Tibial nerve (tissue), 4 donors: ENCODE measurements around the gene BPIFB2. TPM values are rescaled to one million over a fixed set of nuclear protein-coding genes. Genes with fewer than 3 reads are reported as not detected.

Experiments
- DNase-seq, 2 donors: peaks; one replicate each; pipeline ENCODE4 v3.0.0-alpha.2; 2019; ENCODE audit warnings: low spot score in 2 of 2
- H3K27ac ChIP-seq, 4 donors: fragments of 200-600 bp; sonication (generic) in 3 of 4; one replicate each; pipeline ENCODE4 v1.5.1; 2017 to 2019; ENCODE audit warnings: mild to moderate bottlenecking in 1 of 4
- H3K27me3 ChIP-seq, 2 donors: fragments of 200-600 bp; sonication (generic) in 1 of 2; one replicate each; pipeline versions ENCODE4 v1.5.1 to v1.6.0; 2017 to 2019
- H3K36me3 ChIP-seq, 3 donors: fragments of 200-600 bp; sonication (generic); one replicate each; pipeline ENCODE4 v1.5.1; 2018 to 2019
- H3K4me1 ChIP-seq, 4 donors: fragments of 200-600 bp; sonication (generic) in 3 of 4; one replicate each; pipeline ENCODE4 v1.5.1; 2017 to 2019
- H3K4me3 ChIP-seq, 4 donors: fragments of 200-600 bp; sonication (generic) in 3 of 4; one replicate each; pipeline ENCODE4 v1.5.1; 2017 to 2019; ENCODE audit warnings: mild to moderate bottlenecking in 1 of 4, moderate library complexity in 1 of 4
- H3K9me3 ChIP-seq, 4 donors: fragments of 200-600 bp; sonication (generic) in 3 of 4; one replicate each; pipeline ENCODE4 v1.5.1; 2017 to 2019
- EP300 ChIP-seq, 2 donors: sonication (generic); formaldehyde crosslinking; IDR thresholded peaks; one replicate each; pipeline ENCODE4 v1.6.1; 2017; ENCODE audit warnings: antibody characterized with exemption in 2 of 2, mild to moderate bottlenecking in 1 of 2
- POLR2A ChIP-seq, 2 donors: fragments of 450-650 bp; IDR thresholded peaks; one replicate each; pipeline ENCODE4 v1.6.1; 2017; ENCODE audit warnings: antibody characterized with exemption in 2 of 2, mild to moderate bottlenecking in 2 of 2, moderate library complexity in 2 of 2
- WGBS, 2 donors: methylation state at CpG; one replicate each; pipeline ENCODE4 v1.1.5; 2018; 5-methylcytosine and 5-hydroxymethylcytosine counted together
- total RNA-seq, 4 donors: library from RNA; depleted of rRNA; stranded (reverse); fragments of >200 nt; gene quantifications; one replicate each; pipeline ENCODE4 v1.1.0, GENCODE V29; 2016
- TF ChIP-seq, protein P1 (sequence below), 5 experiments: fragments of 200-600 bp in 3 of 5; fragments of 450-650 bp in 2 of 5; sonication (generic) in 3 of 5; IDR thresholded peaks; one replicate each; pipeline ENCODE4 v1.5.1; 2016 to 2019; ENCODE audit warnings: antibody characterized with exemption in 5 of 5, mild to moderate bottlenecking in 3 of 5, moderate library complexity in 2 of 5

BPIFB2 gene
- total RNA-seq, 4 donors from 2014 or later = not detected

DNA sequence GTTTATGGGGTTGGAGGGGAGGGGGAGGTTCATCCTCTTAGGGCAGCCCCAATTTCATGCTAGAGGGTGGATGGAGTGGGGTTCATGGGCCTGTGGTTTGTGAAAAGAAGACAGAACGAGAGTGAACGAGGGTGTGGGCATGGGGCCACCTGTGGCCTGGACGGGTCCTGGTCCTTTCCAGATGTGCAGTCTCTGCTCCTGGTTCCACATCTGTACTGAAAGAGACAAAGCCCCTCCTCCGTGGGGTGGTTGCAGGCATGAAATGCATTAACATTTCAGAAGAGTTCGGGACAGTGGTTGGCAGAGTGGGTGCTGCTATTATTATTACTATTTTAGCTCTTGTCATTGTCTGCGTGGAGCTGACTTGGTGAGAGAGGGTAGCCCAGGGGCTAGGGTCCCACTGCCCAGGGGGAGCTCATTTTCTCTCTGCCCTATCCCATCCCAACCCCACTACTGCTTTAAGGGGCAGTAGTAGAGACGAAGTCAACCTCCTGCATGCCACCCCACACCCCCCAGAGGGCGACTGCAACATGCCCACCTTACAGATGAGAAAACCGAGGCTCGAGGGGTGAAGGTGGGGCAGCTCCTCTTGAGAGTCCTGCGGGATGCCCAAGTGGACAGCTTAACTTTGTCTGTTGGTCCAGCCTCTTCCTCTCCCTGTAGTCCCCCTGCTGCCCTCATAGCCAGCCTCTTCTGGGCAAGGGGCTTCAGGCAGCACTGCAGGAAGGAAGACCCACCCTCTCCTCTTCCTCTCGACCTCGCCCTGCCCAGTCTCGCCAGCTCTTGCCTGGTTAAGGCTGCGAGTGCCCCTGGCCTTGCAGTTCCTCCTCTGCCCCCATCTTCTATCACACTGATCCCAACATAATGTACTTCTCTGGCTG lies 8.4 kb downstream of the BPIFB2 start:
- no peak for DNase-seq
- Histone ChIP-seq H3K36me3 (no peaks in the 10 kb centered on the region), H3K9me3 (no peaks in the 10 kb centered on the region), H3K27me3 (peaks cover 0 to 8% of the 10 kb centered on the region in 2 donors), H3K4me1 (no peaks in the 10 kb centered on the region), H3K27ac (no peak overlapping the region), H3K4me3 (no peak overlapping the region)
- TF ChIP-seq, protein P1, sequence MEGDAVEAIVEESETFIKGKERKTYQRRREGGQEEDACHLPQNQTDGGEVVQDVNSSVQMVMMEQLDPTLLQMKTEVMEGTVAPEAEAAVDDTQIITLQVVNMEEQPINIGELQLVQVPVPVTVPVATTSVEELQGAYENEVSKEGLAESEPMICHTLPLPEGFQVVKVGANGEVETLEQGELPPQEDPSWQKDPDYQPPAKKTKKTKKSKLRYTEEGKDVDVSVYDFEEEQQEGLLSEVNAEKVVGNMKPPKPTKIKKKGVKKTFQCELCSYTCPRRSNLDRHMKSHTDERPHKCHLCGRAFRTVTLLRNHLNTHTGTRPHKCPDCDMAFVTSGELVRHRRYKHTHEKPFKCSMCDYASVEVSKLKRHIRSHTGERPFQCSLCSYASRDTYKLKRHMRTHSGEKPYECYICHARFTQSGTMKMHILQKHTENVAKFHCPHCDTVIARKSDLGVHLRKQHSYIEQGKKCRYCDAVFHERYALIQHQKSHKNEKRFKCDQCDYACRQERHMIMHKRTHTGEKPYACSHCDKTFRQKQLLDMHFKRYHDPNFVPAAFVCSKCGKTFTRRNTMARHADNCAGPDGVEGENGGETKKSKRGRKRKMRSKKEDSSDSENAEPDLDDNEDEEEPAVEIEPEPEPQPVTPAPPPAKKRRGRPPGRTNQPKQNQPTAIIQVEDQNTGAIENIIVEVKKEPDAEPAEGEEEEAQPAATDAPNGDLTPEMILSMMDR (IDR thresholded peaks at IDR 0.05) = no peak
- no peak for TF ChIP-seq POLR2A (IDR thresholded peaks at IDR 0.05)
- TF ChIP-seq EP300 (IDR thresholded peaks at IDR 0.05) = no peak
- WGBS, 2 donors = 72 to 76% methylated on average over 14 to 15 of the region's 15 CpGs

DNA sequence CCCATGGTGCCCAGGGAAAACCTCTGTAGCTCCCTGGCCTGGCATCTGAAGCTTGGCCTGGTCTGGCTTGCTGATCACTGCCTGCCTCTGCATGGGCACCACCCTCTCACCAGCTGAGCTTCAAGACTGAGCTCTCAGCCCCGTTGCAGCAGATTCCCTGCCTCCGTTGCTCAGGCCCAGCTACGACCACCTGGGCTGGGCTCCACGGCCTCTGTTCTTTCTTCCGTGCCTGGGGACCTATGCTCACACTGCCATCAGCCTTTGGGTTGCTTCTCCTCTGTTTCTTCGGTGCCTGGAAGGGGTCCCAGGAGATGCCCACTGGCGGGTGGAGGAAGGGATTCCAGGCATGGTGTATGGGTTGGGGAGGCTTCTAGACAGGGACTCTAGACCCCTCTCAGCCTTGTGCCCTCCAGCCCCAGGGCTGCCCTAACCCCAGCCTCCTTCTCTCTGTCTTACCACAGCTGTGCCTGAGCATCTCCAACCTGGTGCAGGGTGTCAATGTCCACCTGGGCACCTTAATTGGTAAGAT lies 9.1 kb downstream of the BPIFB2 start:
- TF ChIP-seq POLR2A (IDR thresholded peaks at IDR 0.05) (no peak), EP300 (IDR thresholded peaks at IDR 0.05) (no peak)
- TF ChIP-seq, protein P1 (IDR thresholded peaks at IDR 0.05) = no peak
- WGBS, 2 donors = 72 to 85% methylated on average over 7 of the region's 7 CpGs
- no peaks in the 10 kb centered on the region for H3K9me3 ChIP-seq
- H3K27me3 ChIP-seq = peaks cover 0 to 8% of the 10 kb centered on the region in 2 donors
- H3K4me1 ChIP-seq = no peaks in the 10 kb centered on the region
- no peak overlapping the region for H3K4me3 ChIP-seq
- H3K36me3 ChIP-seq = no peaks in the 10 kb centered on the region
- DNase-seq = no peak
- H3K27ac ChIP-seq = no peak overlapping the region

DNA sequence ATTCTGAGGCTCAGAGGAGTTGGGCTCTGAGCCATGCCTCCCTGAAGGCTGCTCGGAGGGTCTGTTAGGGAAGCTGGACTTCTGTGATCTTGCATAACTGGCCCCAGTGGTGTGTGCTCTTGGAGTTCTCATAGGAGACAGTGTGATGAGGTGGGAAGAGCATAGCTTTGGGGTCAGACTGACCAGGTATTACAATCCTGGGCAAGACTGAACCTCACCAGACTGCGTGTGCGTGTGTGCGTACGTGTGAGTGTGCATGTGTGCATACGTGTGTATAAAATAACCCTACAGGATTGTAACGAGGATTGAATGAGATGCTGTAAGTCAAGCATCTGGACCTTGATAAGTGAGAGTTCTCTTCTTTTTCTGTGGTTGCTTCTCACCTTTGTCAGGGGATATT lies 10.0 kb downstream of the BPIFB2 start:
- Histone ChIP-seq H3K36me3 (no peaks in the 10 kb centered on the region), H3K27ac (no peak overlapping the region), H3K9me3 (no peaks in the 10 kb centered on the region), H3K4me1 (no peaks in the 10 kb centered on the region), H3K27me3 (peaks cover 0 to 8% of the 10 kb centered on the region in 2 donors), H3K4me3 (no peak overlapping the region)
- no peak for DNase-seq
- TF ChIP-seq EP300 (IDR thresholded peaks at IDR 0.05) (no peak), POLR2A (IDR thresholded peaks at IDR 0.05) (no peak)
- TF ChIP-seq, protein P1 (IDR thresholded peaks at IDR 0.05) = no peak
- 79 to 90% methylated on average over 7 of the region's 7 CpGs for WGBS, 2 donors

DNA sequence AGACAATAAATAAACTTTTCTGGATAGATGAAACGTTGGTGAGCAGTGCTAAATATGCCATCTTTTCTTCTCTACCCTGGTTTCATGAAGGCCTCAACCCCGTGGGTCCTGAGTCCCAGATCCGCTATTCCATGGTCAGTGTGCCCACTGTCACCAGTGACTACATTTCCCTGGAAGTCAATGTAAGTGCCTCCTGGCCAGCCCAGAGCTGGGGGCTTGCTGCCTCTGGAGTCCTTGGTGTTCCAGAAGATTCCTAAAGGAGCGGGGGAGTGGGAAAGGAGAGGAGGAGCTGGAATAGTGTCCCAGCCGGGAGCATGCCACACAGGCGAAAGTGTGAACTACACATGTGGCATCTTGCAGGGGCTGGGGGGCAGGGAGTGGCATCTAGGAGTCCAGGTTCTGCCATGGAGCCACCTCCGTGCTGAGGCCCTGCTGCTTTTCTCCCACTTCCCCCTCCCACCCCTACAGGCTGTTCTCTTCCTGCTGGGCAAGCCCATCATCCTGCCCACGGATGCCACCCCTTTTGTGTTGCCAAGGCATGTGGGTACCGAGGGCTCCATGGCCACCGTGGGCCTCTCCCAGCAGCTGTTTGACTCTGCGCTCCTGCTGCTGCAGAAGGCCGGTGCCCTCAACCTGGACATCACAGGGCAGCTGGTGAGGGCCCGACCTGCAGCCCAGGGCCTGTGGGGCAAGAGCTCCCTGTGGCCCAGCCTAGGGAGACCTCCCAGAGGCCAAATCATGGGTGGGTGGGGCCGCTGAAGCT lies 10.8 kb downstream of the BPIFB2 start:
- Histone ChIP-seq H3K4me3 (no peak overlapping the region), H3K27ac (no peak overlapping the region), H3K4me1 (no peaks in the 10 kb centered on the region), H3K36me3 (no peaks in the 10 kb centered on the region), H3K27me3 (peaks cover 0 to 8% of the 10 kb centered on the region in 2 donors), H3K9me3 (no peaks in the 10 kb centered on the region)
- 58 to 63% methylated on average over 12 to 14 of the region's 14 CpGs for WGBS, 2 donors
- TF ChIP-seq, protein P1 (IDR thresholded peaks at IDR 0.05) = no peak
- TF ChIP-seq POLR2A (IDR thresholded peaks at IDR 0.05) = no peak
- DNase-seq = no peak
